ENCODE data around the gene CENPM.

CENPM gene

DNA sequence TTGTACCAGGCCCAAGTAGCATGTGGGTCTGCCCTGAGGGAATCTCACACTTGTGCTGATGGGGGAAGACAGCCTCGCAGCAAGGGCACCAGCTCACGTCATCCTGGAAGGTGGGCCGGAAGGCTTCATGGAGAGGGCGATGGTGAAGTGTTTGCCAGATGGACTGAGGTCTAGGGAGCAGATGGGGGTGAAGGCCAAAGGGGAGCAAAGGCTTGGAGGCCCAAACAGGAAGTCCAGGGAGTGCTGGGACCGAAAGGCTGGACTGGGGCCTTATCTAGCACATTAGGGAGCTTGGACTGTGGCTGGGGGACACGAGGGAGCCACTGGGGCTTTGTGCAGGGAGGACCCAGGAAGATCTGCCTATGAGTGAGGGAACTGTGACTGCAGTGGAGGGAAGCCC is 19.1 kb downstream of the CENPM start:
- Histone ChIP-seq H4K20me1 (ENCODE audit: low read depth, low read length) (no peaks in the 10 kb centered on the region), H3K9me3 (ENCODE audit: insufficient read depth, low read length) (no peaks in the 10 kb centered on the region), H2AFZ (ENCODE audit: low read depth, low read length, severe bottlenecking) (no peak overlapping the region), H3K27me3 (ENCODE audit: low read length) (no peaks in the 10 kb centered on the region), H3F3A (ENCODE audit: insufficient read depth) (peaks cover 44% of the 10 kb centered on the region), H3K9me2 (replicated peaks; ENCODE audit: insufficient read depth, low read length) (no peaks in the 10 kb centered on the region), H3K27ac (ENCODE audit: low read depth, low read length) (peak overlapping the region; percentile 94), H3K4me2 (ENCODE audit: low read depth, low read length, poor library complexity, severe bottlenecking) (no peak overlapping the region), H3K79me2 (ENCODE audit: insufficient read depth, low read length) (peaks cover 26% of the 10 kb centered on the region), H3K36me3 (ENCODE audit: low read length) (no peaks in the 10 kb centered on the region; the same call in 1 of the 2 replicates), H3K4me3 (ENCODE audit: insufficient read depth, low read length, poor library complexity, severe bottlenecking) (no peak overlapping the region), H3K9ac (ENCODE audit: low read length) (peak overlapping the region; percentile 41; the same call in 1 of the 2 replicates)
- TF ChIP-seq EZH2phosphoT487 (conservative IDR thresholded peaks at IDR 0.05; ENCODE audit: low read length), result no peak
- TF ChIP-seq, protein P1, sequence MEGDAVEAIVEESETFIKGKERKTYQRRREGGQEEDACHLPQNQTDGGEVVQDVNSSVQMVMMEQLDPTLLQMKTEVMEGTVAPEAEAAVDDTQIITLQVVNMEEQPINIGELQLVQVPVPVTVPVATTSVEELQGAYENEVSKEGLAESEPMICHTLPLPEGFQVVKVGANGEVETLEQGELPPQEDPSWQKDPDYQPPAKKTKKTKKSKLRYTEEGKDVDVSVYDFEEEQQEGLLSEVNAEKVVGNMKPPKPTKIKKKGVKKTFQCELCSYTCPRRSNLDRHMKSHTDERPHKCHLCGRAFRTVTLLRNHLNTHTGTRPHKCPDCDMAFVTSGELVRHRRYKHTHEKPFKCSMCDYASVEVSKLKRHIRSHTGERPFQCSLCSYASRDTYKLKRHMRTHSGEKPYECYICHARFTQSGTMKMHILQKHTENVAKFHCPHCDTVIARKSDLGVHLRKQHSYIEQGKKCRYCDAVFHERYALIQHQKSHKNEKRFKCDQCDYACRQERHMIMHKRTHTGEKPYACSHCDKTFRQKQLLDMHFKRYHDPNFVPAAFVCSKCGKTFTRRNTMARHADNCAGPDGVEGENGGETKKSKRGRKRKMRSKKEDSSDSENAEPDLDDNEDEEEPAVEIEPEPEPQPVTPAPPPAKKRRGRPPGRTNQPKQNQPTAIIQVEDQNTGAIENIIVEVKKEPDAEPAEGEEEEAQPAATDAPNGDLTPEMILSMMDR (IDR thresholded peaks at IDR 0.05; ENCODE audit: insufficient read depth, low read length, poor library complexity, severe bottlenecking), result no peak

DNA sequence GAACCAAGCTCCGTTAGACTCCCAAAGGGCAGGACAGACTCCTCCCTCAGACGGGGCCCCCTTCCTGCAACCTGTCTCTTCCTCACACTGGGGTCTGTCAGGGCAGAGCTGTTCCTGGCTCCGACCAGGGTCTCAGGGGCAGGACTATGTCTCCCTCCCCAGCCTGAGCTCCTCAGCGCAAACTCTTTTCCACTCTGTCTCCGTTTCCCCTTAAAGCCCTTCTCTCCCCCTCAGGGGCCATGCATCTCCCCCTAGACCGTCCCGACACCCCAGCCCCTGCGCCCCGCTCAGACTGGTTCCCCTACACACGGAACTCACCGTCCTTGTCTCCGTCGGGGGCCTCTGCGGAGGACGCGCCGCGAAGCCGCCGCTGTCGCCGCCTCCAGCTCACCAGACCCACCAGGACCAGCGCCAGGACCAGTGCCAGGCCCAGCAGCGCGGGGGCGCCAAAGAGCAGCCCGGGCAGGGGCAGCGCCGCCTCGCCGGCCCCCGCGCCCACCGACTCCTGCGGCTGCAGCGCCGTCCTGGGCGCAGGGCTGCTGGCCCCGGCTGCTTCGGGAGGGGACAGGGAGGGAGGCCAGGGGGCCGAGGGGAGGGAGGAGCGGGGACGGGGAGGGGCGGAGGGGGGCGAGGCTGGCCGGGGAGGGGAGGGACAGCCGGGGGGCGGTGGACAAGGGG is 21.0 kb downstream of the CENPM start:
- no peaks in the 10 kb centered on the region for H3K9me3 ChIP-seq (ENCODE audit: insufficient read depth, low read length)
- H3K36me3 ChIP-seq (ENCODE audit: low read length), result no peaks in the 10 kb centered on the region; the same call in 1 of the 2 replicates
- H3K9me2 ChIP-seq (replicated peaks; ENCODE audit: insufficient read depth, low read length), result no peaks in the 10 kb centered on the region
- H3K9ac ChIP-seq (ENCODE audit: low read length), result peak overlapping the region; percentile 94
- peak overlapping the region; percentile 95 for H3K4me2 ChIP-seq (ENCODE audit: low read depth, low read length, poor library complexity, severe bottlenecking)
- peak overlapping the region; percentile 94 for H3K27ac ChIP-seq (ENCODE audit: low read depth, low read length)
- H3K4me3 ChIP-seq (ENCODE audit: insufficient read depth, low read length, poor library complexity, severe bottlenecking), result peak overlapping the region; percentile 77
- no peaks in the 10 kb centered on the region for H4K20me1 ChIP-seq (ENCODE audit: low read depth, low read length)
- no peaks in the 10 kb centered on the region for H3K27me3 ChIP-seq (ENCODE audit: low read length)
- H2AFZ ChIP-seq (ENCODE audit: low read depth, low read length, severe bottlenecking), result no peak overlapping the region
- TF ChIP-seq, protein P1 (IDR thresholded peaks at IDR 0.05; ENCODE audit: insufficient read depth, low read length, poor library complexity, severe bottlenecking), result peak; percentile 82
- no peak for TF ChIP-seq EZH2phosphoT487 (conservative IDR thresholded peaks at IDR 0.05; ENCODE audit: low read length)
- H3K79me2 ChIP-seq (ENCODE audit: insufficient read depth, low read length), result peaks cover 26% of the 10 kb centered on the region
- H3F3A ChIP-seq (ENCODE audit: insufficient read depth), result peaks cover 58% of the 10 kb centered on the region

DNA sequence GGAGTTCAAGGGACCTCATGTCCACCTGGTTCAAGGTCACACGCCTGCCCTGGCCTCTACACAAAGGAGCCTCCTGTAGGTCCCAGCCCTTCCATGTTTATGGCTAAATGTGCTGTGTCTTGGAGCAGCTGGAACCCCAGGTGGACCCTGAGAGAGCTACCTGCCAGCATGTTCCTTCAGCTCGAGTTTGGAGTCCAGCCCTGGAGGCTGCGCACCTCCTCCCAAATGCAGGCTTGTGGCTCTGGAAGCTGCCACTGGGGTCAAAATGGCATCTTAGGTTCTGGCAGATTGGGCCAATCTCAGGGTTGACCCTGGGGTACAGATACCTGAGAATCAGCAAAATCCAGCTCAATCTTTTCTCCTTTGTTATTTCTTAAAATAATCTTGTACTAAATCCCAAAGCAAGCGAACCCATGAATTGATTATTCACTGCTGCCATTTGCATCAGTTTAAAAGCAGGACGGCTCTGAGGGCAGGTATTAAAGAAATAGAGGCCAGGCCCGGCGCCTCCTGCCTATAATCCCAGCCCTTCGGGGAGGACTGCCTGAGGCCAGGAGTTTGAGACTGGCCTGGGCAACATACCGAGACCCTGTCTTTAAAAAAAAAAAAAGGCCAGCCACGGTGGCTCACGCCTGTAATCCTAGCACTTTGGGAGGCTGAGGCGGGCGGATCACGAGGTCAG is 23.2 kb downstream of the CENPM start:
- peak overlapping the region; percentile 95 for H3K4me2 ChIP-seq (ENCODE audit: low read depth, low read length, poor library complexity, severe bottlenecking)

More for the DNA sequence above, 23.2 kb downstream of the CENPM start:
- TF ChIP-seq EZH2phosphoT487 (conservative IDR thresholded peaks at IDR 0.05; ENCODE audit: low read length), result no peak
- TF ChIP-seq, protein P1 (IDR thresholded peaks at IDR 0.05; ENCODE audit: insufficient read depth, low read length, poor library complexity, severe bottlenecking), result no peak
- Histone ChIP-seq H3F3A (ENCODE audit: insufficient read depth) (peaks cover 68% of the 10 kb centered on the region), H3K27ac (ENCODE audit: low read depth, low read length) (peak overlapping the region; percentile 94), H2AFZ (ENCODE audit: low read depth, low read length, severe bottlenecking) (no peak overlapping the region), H3K9me3 (ENCODE audit: insufficient read depth, low read length) (no peaks in the 10 kb centered on the region), H3K36me3 (ENCODE audit: low read length) (no peaks in the 10 kb centered on the region; the same call in 1 of the 2 replicates), H3K4me3 (ENCODE audit: insufficient read depth, low read length, poor library complexity, severe bottlenecking) (peak overlapping the region; percentile 8), H3K9me2 (replicated peaks; ENCODE audit: insufficient read depth, low read length) (no peaks in the 10 kb centered on the region), H4K20me1 (ENCODE audit: low read depth, low read length) (no peaks in the 10 kb centered on the region), H3K27me3 (ENCODE audit: low read length) (no peaks in the 10 kb centered on the region), H3K79me2 (ENCODE audit: insufficient read depth, low read length) (peaks cover 26% of the 10 kb centered on the region), H3K9ac (ENCODE audit: low read length) (peak overlapping the region; percentile 94)

Measured in SU-DHL-6 (cell line).